DND-41 (cell line): ENCODE data around the gene PIKFYVE.

ENCODE experiments used
- ATAC-seq: fragments of 200-7000 bp; cut with Tn5 transposase; 3 replicates; pipeline ENCODE4 v1.9.1; 2021; ENCODE audit warnings: low read depth; ENCODE audit not compliant: insufficient read depth
- DNase-seq: peaks from one replicate; pipeline ENCODE4 v3.0.0-alpha.2; 2020
- H2AFZ ChIP-seq: 2 replicates; pipeline ENCODE4 v1.6.0; 2012; ENCODE audit warnings: low read depth, low read length
- H3K27ac ChIP-seq: 2 replicates; pipeline ENCODE4 v1.5.1; 2012; ENCODE audit warnings: low read length, inconsistent platforms
- H3K27me3 ChIP-seq: fragments of 200-600 bp; sonication (generic); 2 replicates; pipeline ENCODE4 v1.6.0; 2012; ENCODE audit warnings: low read length, mild to moderate bottlenecking, inconsistent platforms; ENCODE audit not compliant: insufficient read depth, poor library complexity
- H3K36me3 ChIP-seq: 2 replicates; pipeline ENCODE4 v1.5.1; 2012; ENCODE audit warnings: low read length, inconsistent platforms; ENCODE audit not compliant: insufficient read depth
- H3K4me1 ChIP-seq: 2 replicates; pipeline ENCODE4 v1.5.1; 2012; ENCODE audit warnings: mild to moderate bottlenecking, low read length; ENCODE audit not compliant: insufficient read depth
- H3K4me2 ChIP-seq: 2 replicates; pipeline ENCODE4 v1.6.0; 2012; ENCODE audit warnings: mild to moderate bottlenecking, moderate library complexity, low read length, inconsistent platforms; ENCODE audit not compliant: insufficient read depth
- H3K4me3 ChIP-seq, 2 experiments: fragments of 200-600 bp in 1 of 2; shearing (Covaris generic) in 1 of 2; 2 replicates each; pipeline ENCODE4 v1.5.1; 2012 to 2016; ENCODE audit warnings: inconsistent platforms in 2 of 2, low read length in 2 of 2, mild to moderate bottlenecking in 2 of 2, low read depth in 1 of 2, moderate library complexity in 1 of 2
- H3K79me2 ChIP-seq: 2 replicates; pipeline ENCODE4 v1.6.0; 2012; ENCODE audit warnings: low read length, inconsistent platforms; ENCODE audit not compliant: insufficient read depth
- H3K9ac ChIP-seq: 2 replicates; pipeline ENCODE4 v1.6.0; 2012; ENCODE audit warnings: low read depth, mild to moderate bottlenecking, inconsistent platforms, low read length, moderate library complexity
- H3K9me3 ChIP-seq: 2 replicates; pipeline ENCODE4 v1.5.1; 2012; ENCODE audit warnings: low read length, moderate library complexity, mild to moderate bottlenecking, inconsistent platforms; ENCODE audit not compliant: insufficient read depth, severe bottlenecking
- H4K20me1 ChIP-seq: 2 replicates; pipeline ENCODE4 v1.6.0; 2012; ENCODE audit warnings: low read length; ENCODE audit not compliant: insufficient read depth
- CTCF ChIP-seq: IDR thresholded peaks from 2 replicates; pipeline ENCODE4 v1.5.1; 2012; ENCODE audit warnings: borderline replicate concordance, low read length, moderate library complexity, mild to moderate bottlenecking; ENCODE audit not compliant: poor library complexity, severe bottlenecking; ENCODE audit errors: extremely low read depth
- EZH2 ChIP-seq: IDR thresholded peaks from 3 replicates; pipeline ENCODE4 v1.6.1; 2012; ENCODE audit warnings: borderline replicate concordance, low read depth, mild to moderate bottlenecking, moderate library complexity, low read length, inconsistent platforms; ENCODE audit not compliant: severe bottlenecking

PIKFYVE gene

GRCh38 chr2:208285853-208286252 lies 19.8 kb downstream of the PIKFYVE start:
- H4K20me1 ChIP-seq: no peaks in the 10 kb centered on the region; the same call in 1 of the 2 replicates
- DNase-seq (no peak), ATAC-seq (no peak)
- H3K9ac ChIP-seq: no peak overlapping the region
- H3K79me2 ChIP-seq: peaks cover 51% of the 10 kb centered on the region
- no peak overlapping the region for H3K4me2 ChIP-seq
- no peaks in the 10 kb centered on the region for H3K9me3 ChIP-seq
- no peak overlapping the region for H3K27ac ChIP-seq
- peaks cover 80% of the 10 kb centered on the region for H3K36me3 ChIP-seq
- no peak overlapping the region for H3K4me3 ChIP-seq
- no peaks in the 10 kb centered on the region for H3K4me1 ChIP-seq
- H3K27me3 ChIP-seq: no peaks in the 10 kb centered on the region
- H2AFZ ChIP-seq: no peak overlapping the region
- no peak for TF ChIP-seq EZH2
- TF ChIP-seq CTCF: no peak

GRCh38 chr2:208294482-208295024 lies 28.5 kb downstream of the PIKFYVE start:
- DNase-seq (no peak), ATAC-seq (no peak)
- Histone ChIP-seq H3K9ac (no peak overlapping the region), H2AFZ (no peak overlapping the region), H3K79me2 (peaks cover 75% of the 10 kb centered on the region), H3K4me1 (no peaks in the 10 kb centered on the region), H3K9me3 (no peaks in the 10 kb centered on the region), H3K27me3 (no peaks in the 10 kb centered on the region), H3K27ac (no peak overlapping the region), H3K4me3 (no peak overlapping the region), H3K36me3 (peaks cover 88% of the 10 kb centered on the region), H4K20me1 (peaks cover 11% of the 10 kb centered on the region; the same call in 1 of the 2 replicates), H3K4me2 (no peak overlapping the region)
- no peak for TF ChIP-seq CTCF
- TF ChIP-seq EZH2: no peak

- Histone ChIP-seq H4K20me1 (peaks cover 11% of the 10 kb centered on the region; the same call in 1 of the 2 replicates), H3K9me3 (no peaks in the 10 kb centered on the region), H2AFZ (no peak overlapping the region), H3K27ac (no peak overlapping the region), H3K9ac (no peak overlapping the region), H3K79me2 (peaks cover 63% of the 10 kb centered on the region), H3K4me2 (no peak overlapping the region), H3K4me1 (no peaks in the 10 kb centered on the region), H3K36me3 (peaks cover 88% of the 10 kb centered on the region), H3K27me3 (no peaks in the 10 kb centered on the region), H3K4me3 (no peak overlapping the region)
- ATAC-seq (no peak), DNase-seq (no peak)
- no peak for TF ChIP-seq EZH2
- no peak for TF ChIP-seq CTCF
Observed at GRCh38 chr2:208295834-208296233, 29.8 kb downstream of the PIKFYVE start.
